Measurements from ENCODE around the gene DLK2. TPM values are rescaled to one million over a fixed set of nuclear protein-coding genes. Genes with fewer than 3 reads are reported as not detected.
"Not testable (repeated sequence)": the region's sequence is repeated elsewhere in the genome, so short reads cannot be mapped to it uniquely, and the experiment has no call there.

Gene DLK2
- total RNA-seq, 2 donors from 2014 or later, result 0.27 to 0.28 TPM

- intact Hi-C loops (cut with DNase I, micrococcal nuclease), result no loop called here
- DNase-seq (no peak), ATAC-seq (no peak)
These were observed 34.1 kb upstream of the DLK2 start for GRCh38 chr6:43489277-43490072.

- no peak for DNase-seq
- ATAC-seq, result no peak
- intact Hi-C loops (cut with DNase I, micrococcal nuclease), result no loop called here
These were observed 33.4 kb upstream of the DLK2 start for GRCh38 chr6:43488667-43489276.

DNA sequence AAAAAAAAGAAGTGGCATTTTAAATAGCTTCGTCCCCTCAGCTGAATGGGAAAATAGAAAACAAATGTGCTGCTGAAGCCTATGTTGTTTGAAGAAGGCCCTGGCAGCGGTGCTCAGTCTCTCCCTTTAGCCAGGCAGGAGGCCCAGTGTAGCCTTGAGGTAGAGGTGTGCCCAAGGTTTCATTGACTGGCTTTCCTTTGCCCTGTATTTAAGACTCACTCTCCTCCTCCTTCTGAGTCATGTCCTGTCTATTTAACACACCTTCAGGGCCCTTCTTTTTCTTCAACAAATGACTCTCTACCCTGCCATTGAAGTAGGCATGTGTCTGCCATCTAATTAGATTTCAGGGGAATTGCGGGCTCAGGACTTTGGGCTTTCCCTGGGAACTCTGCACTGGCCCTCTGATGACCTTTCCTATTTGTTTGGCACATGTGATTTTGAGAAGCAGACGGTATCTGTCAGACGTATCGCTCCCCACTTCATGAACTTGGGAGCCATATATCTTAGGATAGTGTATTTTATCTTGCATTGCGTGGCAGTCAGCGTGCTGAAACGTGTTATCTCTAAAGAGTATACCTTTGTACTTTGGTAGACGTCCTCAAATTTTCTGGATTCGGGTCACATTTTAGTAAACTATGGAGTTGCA, 26.4 kb upstream of the DLK2 start:
- ATAC-seq, result no peak
- no peak for DNase-seq
- intact Hi-C loops (cut with DNase I, micrococcal nuclease), result no loop called here

DNA sequence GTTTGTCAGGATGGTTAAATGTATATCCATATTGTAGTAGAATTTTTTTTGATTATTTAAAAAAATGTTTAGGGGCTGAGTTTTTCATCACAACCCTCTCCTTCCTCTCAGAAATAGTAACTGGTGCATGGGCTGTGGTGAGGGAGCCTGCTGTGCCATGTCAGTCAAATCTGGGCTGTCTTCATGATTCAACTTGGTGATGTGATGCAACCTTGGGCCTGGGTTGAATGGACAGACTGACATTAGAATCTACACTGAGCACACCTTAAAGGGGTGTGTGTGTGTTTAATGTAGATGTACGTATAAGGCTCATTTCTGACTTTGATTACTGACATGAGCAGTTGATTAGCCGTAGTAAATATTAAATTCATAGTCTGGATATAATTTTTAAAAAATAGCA, 25.7 kb upstream of the DLK2 start:
- intact Hi-C loops (cut with DNase I, micrococcal nuclease), result no loop called here
- ATAC-seq (no peak), DNase-seq (no peak)

DNA sequence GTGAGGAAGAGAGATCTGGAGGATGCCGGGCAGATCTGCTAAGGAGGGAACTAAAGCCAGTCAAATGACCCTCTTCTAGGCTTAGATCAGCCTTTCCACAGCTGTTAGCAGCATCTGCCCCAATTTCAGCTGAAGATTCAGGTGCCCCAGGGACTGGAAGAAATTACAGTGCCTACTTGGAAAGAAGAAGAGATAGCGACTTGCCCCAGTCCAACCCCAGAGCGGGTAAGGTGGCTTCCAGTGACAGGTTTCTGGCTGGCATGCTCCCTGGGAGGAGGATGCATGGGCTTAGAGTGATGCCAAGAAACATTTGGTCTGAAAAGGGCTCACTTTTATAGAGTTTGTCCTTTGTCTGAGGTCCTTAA, 22.6 kb upstream of the DLK2 start:
- no peak for DNase-seq
- ATAC-seq, result peak; percentile 9
- intact Hi-C loops (cut with DNase I, micrococcal nuclease), result no loop called here

GRCh38 chr6:43477235-43478007, 22.1 kb upstream of the DLK2 start, which contains the start of gene TJAP1:
Gene TJAP1, plus strand, starts transcription at chr6:43477570. Its CDS starts 21,432 bp downstream, at chr6:43499002.
- DNase-seq, result peak; percentile 90 to 96
- ATAC-seq, result peak; percentile 100
- intact Hi-C loops (cut with DNase I, micrococcal nuclease), result no loop called here

DNA sequence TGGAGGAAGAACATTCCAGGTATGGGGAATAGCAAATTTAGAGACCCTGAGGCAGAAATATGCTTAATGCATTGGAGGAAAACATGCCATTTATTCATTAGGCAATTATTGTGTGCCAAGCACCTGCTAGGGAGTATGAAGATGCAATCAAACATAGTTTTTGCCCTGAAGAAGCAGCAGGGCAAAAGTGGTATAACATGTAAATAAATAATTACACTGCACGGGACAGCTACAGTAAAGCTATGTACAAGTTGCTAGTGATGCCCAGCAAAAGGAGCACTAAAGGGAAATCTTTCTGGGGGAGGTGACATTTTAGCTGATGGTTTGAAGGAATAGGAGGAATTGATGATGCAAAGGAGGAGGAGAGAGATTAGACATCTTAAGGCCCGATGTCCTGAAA, 21.4 kb upstream of the DLK2 start:
- intact Hi-C loops (cut with DNase I, micrococcal nuclease), result no loop called here
- DNase-seq, result no peak
- ATAC-seq, result no peak

DNA sequence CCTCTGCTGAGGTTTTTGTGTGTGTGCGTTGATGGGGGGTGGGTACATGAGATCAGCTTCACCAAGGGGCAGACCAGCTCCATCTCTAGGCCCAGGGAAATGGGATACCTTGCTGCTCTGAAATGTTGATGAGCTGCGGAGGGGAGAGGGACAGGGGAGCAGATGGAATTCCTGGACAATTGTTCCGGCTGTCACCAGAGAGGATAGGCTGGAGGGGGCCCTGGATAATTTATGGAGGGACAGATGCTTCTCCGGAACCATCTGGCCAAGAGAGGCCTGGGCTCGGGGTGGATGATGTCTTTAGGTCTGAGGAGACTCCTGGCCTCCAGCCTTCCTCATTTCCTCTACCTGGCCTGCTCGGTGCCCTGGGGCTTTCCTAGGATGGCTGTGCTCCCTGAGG, 20.2 kb upstream of the DLK2 start:
- intact Hi-C loops (cut with DNase I, micrococcal nuclease), result no loop called here
- DNase-seq (no peak), ATAC-seq (no peak)

DNA sequence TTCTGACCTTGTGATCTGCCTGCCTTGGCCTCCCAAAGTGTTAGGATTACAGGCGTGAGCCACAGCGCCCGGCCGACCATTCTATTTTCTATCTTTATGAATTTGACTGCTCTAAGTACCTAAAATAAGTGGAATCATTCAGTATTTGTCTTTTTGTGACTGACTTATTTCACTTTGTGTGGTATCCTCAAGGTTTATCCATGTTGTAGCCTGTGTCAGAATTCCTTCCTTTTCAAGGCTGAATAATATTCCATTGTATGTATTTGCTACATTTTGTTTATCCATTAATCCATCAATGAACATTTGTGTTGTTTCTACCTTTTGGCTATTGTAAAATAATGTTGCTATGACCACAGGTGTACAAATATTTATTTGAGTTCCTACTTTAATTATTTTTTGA, 17.2 kb upstream of the DLK2 start:
- ATAC-seq (no peak), DNase-seq (no peak)
- intact Hi-C loops (cut with DNase I, micrococcal nuclease), result no loop called here

GRCh38 chr6:43471399-43471798, 16.1 kb upstream of the DLK2 start:
- no peak for DNase-seq
- intact Hi-C loops (cut with DNase I, micrococcal nuclease), result no loop called here
- no peak for ATAC-seq

DNA sequence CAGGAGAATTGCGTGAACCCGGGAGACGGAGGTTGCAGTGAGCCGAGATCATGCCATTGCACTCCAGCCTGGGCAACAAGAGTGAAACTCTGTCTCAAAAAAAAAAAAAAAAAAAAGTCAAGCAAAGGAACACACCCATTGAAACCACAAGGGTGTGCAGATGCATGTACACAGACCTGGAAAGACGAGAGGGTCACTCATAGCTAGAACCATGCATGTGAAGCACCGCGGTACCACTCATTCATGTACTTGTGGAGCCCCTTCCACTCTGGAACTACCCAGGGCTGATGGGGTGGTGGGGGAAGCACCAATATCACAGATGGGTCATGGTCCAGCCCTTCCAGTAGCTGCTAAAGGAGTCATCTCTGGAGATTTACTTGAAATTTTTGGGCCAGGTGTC, 14.6 kb upstream of the DLK2 start:
- intact Hi-C loops (cut with DNase I, micrococcal nuclease), result no loop called here
- ATAC-seq (no peak), DNase-seq (no peak)

- ATAC-seq, result no peak
- DNase-seq, result no peak
- intact Hi-C loops (cut with DNase I, micrococcal nuclease), result no loop called here
These were observed 13.7 kb upstream of the DLK2 start for GRCh38 chr6:43468748-43469681.

DNA sequence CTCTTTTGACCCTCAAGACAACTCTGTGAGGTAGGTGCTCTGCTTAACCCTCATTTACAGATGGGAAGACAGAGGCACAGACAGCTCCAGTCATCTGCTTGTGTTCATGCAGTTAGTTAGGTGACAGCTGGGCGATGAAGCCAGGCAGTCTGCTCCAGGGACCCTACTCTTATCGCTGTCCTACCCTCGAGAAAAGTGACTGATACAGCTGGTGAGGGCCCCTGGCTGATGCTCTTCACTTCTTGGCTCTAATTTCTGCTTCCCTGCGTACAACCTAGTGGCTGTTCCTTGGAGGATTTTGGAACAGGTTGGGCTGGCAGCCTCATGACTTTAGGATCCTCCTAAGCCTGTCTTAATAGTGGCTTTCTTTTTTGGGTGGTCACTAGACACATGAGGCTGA, 12.9 kb upstream of the DLK2 start:
- ATAC-seq, result no peak
- intact Hi-C loops (cut with DNase I, micrococcal nuclease), result no loop called here
- peak in 1 of 2 donors; percentile 4 for DNase-seq

- ATAC-seq (no peak), DNase-seq (peak in 1 of 2 donors; percentile 3)
- intact Hi-C loops (cut with DNase I, micrococcal nuclease), result no loop called here
These were observed 12.4 kb upstream of the DLK2 start for GRCh38 chr6:43467752-43468151.

DNA sequence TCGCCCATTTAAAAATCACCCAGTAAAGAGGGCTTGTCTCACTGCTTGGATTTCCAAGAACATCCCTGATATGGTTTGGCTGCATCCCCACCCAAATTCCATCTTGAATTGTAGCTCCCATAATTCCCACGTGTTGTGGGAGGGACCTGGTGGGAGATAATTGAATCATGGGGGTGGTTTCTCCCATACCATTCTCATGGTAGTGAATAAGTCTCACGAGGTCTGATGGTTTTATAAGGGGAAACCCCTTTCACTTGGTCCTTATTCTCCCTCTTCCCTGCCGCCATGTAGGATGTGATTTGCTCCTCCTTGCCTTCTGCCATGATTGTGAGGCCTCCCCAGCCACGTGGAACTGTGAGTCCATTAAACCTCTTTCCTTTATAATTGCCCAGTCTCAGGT, 11.9 kb upstream of the DLK2 start:
- ATAC-seq; intact Hi-C loops (cut with DNase I, micrococcal nuclease): not testable (repeated sequence)
- DNase-seq, result peak in 1 of 2 donors; percentile 3

GRCh38 chr6:43465948-43466347, 10.6 kb upstream of the DLK2 start:
- peak in 1 of 2 donors; percentile 5 for DNase-seq
- intact Hi-C loops (cut with DNase I, micrococcal nuclease), result no loop called here
- ATAC-seq, result no peak

GRCh38 chr6:43464337-43464736, 9.0 kb upstream of the DLK2 start:
- intact Hi-C loops (cut with DNase I, micrococcal nuclease), result no loop called here

GRCh38 chr6:43461936-43462335, 6.6 kb upstream of the DLK2 start:
- intact Hi-C loops (cut with DNase I, micrococcal nuclease), result no loop called here
- no peak for ATAC-seq
- DNase-seq, result no peak

More at GRCh38 chr6:43464337-43464736, 9.0 kb upstream of the DLK2 start:
- no peak for DNase-seq
- no peak for ATAC-seq
